ENCODE data around the gene NUP210L. TPM values are rescaled to one million over a fixed set of nuclear protein-coding genes. Genes with fewer than 3 reads are reported as not detected.

NUP210L gene
- total RNA-seq, 3 donors from 2014 or later (not counting 1 experiment from before 2014, with no cell fraction given): 0.13 to 0.24 (median 0.18) TPM

DNA sequence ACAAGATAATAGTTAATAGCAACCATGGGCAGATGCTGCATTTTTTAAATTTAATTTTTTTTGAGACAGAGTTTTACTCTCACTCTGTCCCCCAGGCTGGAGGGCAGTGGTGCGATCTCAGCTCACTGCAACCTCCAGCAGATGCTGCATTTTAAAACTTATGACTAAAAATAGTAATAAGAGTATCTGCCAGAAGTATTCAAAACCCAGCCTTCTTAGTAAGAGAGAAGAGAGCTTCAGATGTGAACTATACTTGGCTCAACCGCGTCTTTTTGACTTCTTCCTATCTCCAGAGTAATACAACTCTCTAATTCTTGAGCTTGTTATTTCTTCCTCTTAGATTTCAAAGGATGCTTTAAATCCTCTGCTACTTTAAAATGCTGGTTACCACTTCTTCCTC, 159.7 kb downstream of the NUP210L start:
- H3K27ac ChIP-seq (ENCODE audit: low read length): no peak overlapping the region
- H3K36me3 Mint-ChIP-seq: peaks cover 24% of the 10 kb centered on the region
- intact Hi-C loops (cut with micrococcal nuclease): no loop called here
- H3K9me3 Mint-ChIP-seq: no peaks in the 10 kb centered on the region
- H3K27me3 ChIP-seq (ENCODE audit: control insufficient read depth, insufficient read depth, low read length): no peaks in the 10 kb centered on the region
- no peaks in the 10 kb centered on the region for H3K9me3 ChIP-seq (ENCODE audit: control insufficient read depth, insufficient read depth, low read length)
- ATAC-seq (no peak), DNase-seq (no peak)
- H3K4me1 Mint-ChIP-seq: peaks cover 32% of the 10 kb centered on the region in 2 donors
- no peak overlapping the region for H3K4me3 ChIP-seq (ENCODE audit: low read length)
- no peaks in the 10 kb centered on the region for H3K27me3 Mint-ChIP-seq (ENCODE audit: low read depth in 2 of 2)
- H3K36me3 ChIP-seq (ENCODE audit: control insufficient read depth, insufficient read depth, low read length): peaks cover 30% of the 10 kb centered on the region
- peak overlapping the region; percentile 70 to 77 for H3K27ac Mint-ChIP-seq
- peak overlapping the region; percentile 26 for H3K4me3 Mint-ChIP-seq
- peaks cover 28% of the 10 kb centered on the region for H3K4me1 ChIP-seq (ENCODE audit: control insufficient read depth, insufficient read depth, low read length)
- TF ChIP-seq, protein P1, sequence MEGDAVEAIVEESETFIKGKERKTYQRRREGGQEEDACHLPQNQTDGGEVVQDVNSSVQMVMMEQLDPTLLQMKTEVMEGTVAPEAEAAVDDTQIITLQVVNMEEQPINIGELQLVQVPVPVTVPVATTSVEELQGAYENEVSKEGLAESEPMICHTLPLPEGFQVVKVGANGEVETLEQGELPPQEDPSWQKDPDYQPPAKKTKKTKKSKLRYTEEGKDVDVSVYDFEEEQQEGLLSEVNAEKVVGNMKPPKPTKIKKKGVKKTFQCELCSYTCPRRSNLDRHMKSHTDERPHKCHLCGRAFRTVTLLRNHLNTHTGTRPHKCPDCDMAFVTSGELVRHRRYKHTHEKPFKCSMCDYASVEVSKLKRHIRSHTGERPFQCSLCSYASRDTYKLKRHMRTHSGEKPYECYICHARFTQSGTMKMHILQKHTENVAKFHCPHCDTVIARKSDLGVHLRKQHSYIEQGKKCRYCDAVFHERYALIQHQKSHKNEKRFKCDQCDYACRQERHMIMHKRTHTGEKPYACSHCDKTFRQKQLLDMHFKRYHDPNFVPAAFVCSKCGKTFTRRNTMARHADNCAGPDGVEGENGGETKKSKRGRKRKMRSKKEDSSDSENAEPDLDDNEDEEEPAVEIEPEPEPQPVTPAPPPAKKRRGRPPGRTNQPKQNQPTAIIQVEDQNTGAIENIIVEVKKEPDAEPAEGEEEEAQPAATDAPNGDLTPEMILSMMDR (IDR thresholded peaks at IDR 0.05): no peak
- WGBS (ENCODE audit: insufficient coverage): 100% methylated on average over 2 of the region's 3 CpGs

GRCh38 chr1:153991806-153992205, 163.1 kb downstream of the NUP210L start:
- peaks cover 39 to 41% of the 10 kb centered on the region in 2 donors for H3K4me1 Mint-ChIP-seq
- no peaks in the 10 kb centered on the region for H3K27me3 Mint-ChIP-seq (ENCODE audit: low read depth in 2 of 2)
- H3K9me3 ChIP-seq (ENCODE audit: control insufficient read depth, insufficient read depth, low read length): no peaks in the 10 kb centered on the region
- peaks cover 24% of the 10 kb centered on the region for H3K36me3 Mint-ChIP-seq
- intact Hi-C loops (cut with micrococcal nuclease): loop anchor here (2.0 to 5.0 kb wide), 3 partner anchors 15 to 360 kb away; partner anchors contain the start of genes CHTOP, GATAD2B and JTB
- DNase-seq (no peak), ATAC-seq (no peak)
- peak overlapping the region; percentile 95 for H3K27ac ChIP-seq (ENCODE audit: low read length)
- H3K36me3 ChIP-seq (ENCODE audit: control insufficient read depth, insufficient read depth, low read length): peaks cover 30% of the 10 kb centered on the region
- H3K4me3 ChIP-seq (ENCODE audit: low read length): peak overlapping the region; percentile 84
- TF ChIP-seq, protein P1 (IDR thresholded peaks at IDR 0.05): no peak
- no peaks in the 10 kb centered on the region for H3K9me3 Mint-ChIP-seq
- H3K4me1 ChIP-seq (ENCODE audit: control insufficient read depth, insufficient read depth, low read length): peaks cover 36% of the 10 kb centered on the region
- H3K4me3 Mint-ChIP-seq: peak overlapping the region; percentile 94
- H3K27ac Mint-ChIP-seq: peak overlapping the region; percentile 98 to 99
- 73% methylated on average over 2 of the region's 2 CpGs for WGBS (ENCODE audit: insufficient coverage)
- H3K27me3 ChIP-seq (ENCODE audit: control insufficient read depth, insufficient read depth, low read length): no peaks in the 10 kb centered on the region

DNA sequence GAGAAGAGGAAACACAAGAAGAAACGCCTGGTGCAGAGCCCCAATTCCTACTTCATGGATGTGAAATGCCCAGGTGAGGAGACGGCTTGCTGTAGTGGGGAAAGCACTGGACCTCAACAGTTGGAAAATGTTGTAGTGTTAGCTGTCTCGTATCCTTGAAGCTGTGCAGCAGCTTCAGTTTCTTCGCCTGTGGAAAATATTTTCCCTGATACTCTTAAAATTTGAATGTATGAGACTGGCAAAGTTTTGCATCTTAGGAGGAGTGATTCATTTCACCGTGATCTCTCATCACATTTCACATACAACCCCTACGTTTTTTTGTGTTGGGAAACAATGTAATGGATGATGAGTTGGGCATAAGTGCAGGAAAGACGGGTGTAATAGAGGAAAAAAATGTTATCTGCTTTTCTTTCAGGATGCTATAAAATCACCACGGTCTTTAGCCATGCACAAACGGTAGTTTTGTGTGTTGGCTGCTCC, 163.7 kb downstream of the NUP210L start:
- H3K4me1 ChIP-seq (ENCODE audit: control insufficient read depth, insufficient read depth, low read length): peaks cover 37% of the 10 kb centered on the region
- H3K36me3 Mint-ChIP-seq: peaks cover 24% of the 10 kb centered on the region
- H3K4me3 ChIP-seq (ENCODE audit: low read length): peak overlapping the region; percentile 84
- H3K27me3 ChIP-seq (ENCODE audit: control insufficient read depth, insufficient read depth, low read length): no peaks in the 10 kb centered on the region
- TF ChIP-seq, protein P1 (IDR thresholded peaks at IDR 0.05): no peak
- H3K9me3 Mint-ChIP-seq: no peaks in the 10 kb centered on the region
- H3K9me3 ChIP-seq (ENCODE audit: control insufficient read depth, insufficient read depth, low read length): no peaks in the 10 kb centered on the region
- peak overlapping the region; percentile 95 for H3K27ac ChIP-seq (ENCODE audit: low read length)
- H3K27ac Mint-ChIP-seq: peak overlapping the region; percentile 98 to 99
- peaks cover 45 to 47% of the 10 kb centered on the region in 2 donors for H3K4me1 Mint-ChIP-seq
- DNase-seq: no peak
- H3K27me3 Mint-ChIP-seq (ENCODE audit: low read depth in 2 of 2): peaks cover 0 to 3% of the 10 kb centered on the region in 2 donors
- 15% methylated on average over 6 of the region's 9 CpGs for WGBS (ENCODE audit: insufficient coverage)
- H3K4me3 Mint-ChIP-seq: peak overlapping the region; percentile 94
- intact Hi-C loops (cut with micrococcal nuclease): loop anchor here (2.0 to 5.0 kb wide), 3 partner anchors 14 to 359 kb away; partner anchors contain the start of genes CHTOP, GATAD2B and JTB
- H3K36me3 ChIP-seq (ENCODE audit: control insufficient read depth, insufficient read depth, low read length): peaks cover 30% of the 10 kb centered on the region
- ATAC-seq: no peak
